BE2C (cell line): ENCODE results near the gene AFF4.

Source experiments
- DNase-seq: peaks from one replicate; pipeline ENCODE4 v3.0.0-alpha.2; 2020
- H3K27me3 ChIP-seq: fragments of 250-450 bp; sonication (Bioruptor Pico); 2 replicates; pipeline ENCODE4 v1.5.1; 2020; ENCODE audit warnings: mild to moderate bottlenecking
- H3K36me3 ChIP-seq: fragments of 250-450 bp; sonication (Bioruptor Pico); 2 replicates; pipeline ENCODE4 v1.5.1; 2020; ENCODE audit warnings: mild to moderate bottlenecking
- H3K4me1 ChIP-seq: fragments of 250-450 bp; sonication (Bioruptor Pico); 2 replicates; pipeline ENCODE4 v1.5.1; 2020
- H3K4me3 ChIP-seq: 2 replicates; pipeline ENCODE4 v1.5.1; 2011; ENCODE audit warnings: low read depth, low read length
- H3K9me3 ChIP-seq: fragments of 250-450 bp; sonication (Bioruptor Pico); 2 replicates; pipeline ENCODE4 v1.5.1; 2020
- TF ChIP-seq, protein P1 (sequence below): IDR thresholded peaks from 2 replicates; pipeline ENCODE4 v1.5.1; 2012; ENCODE audit warnings: mild to moderate bottlenecking, low read depth, low read length

AFF4 gene

DNA sequence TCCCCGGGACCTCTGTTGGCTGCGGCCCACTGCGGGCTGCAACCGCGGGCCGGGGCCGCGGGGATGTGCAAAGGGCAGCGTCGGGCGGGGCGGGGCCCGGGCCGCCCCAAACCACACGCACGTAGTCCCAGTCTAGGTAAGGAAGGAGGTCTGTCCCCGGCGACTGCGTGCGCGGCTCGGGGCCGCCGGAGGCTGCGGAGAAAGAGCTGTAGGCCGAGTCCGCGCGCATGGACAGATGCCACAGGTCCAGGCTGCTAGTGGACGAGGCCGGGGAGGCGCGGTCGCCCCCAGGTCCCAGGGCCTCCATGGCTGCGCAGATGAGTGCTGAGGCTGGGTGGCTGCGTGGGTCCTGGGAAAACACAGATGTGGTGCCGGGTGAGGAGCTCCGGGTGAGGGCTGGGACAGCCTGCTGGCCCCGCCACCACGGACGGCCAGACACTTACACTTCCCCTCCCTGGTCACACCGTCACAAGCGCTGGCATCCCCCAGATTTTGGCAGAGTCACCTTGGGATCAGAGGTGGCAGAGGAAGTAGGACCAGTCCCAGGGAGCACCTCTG lies 137.5 kb downstream of the AFF4 start:
- TF ChIP-seq, protein P1, sequence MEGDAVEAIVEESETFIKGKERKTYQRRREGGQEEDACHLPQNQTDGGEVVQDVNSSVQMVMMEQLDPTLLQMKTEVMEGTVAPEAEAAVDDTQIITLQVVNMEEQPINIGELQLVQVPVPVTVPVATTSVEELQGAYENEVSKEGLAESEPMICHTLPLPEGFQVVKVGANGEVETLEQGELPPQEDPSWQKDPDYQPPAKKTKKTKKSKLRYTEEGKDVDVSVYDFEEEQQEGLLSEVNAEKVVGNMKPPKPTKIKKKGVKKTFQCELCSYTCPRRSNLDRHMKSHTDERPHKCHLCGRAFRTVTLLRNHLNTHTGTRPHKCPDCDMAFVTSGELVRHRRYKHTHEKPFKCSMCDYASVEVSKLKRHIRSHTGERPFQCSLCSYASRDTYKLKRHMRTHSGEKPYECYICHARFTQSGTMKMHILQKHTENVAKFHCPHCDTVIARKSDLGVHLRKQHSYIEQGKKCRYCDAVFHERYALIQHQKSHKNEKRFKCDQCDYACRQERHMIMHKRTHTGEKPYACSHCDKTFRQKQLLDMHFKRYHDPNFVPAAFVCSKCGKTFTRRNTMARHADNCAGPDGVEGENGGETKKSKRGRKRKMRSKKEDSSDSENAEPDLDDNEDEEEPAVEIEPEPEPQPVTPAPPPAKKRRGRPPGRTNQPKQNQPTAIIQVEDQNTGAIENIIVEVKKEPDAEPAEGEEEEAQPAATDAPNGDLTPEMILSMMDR, result no peak
- Histone ChIP-seq H3K4me3 (no peak overlapping the region), H3K27me3 (no peaks in the 10 kb centered on the region), H3K9me3 (no peaks in the 10 kb centered on the region), H3K36me3 (no peaks in the 10 kb centered on the region), H3K4me1 (no peaks in the 10 kb centered on the region)
- DNase-seq, result no peak
